SK-N-MC (cell line): ENCODE data around the gene HAUS2.

Experiments used
- DNase-seq: peaks from one replicate; pipeline ENCODE4 v3.0.0-alpha.2; 2011; ENCODE audit warnings: low read depth, low spot score
- H3K27ac ChIP-seq: fragments of 200-600 bp; sonication (generic); 2 replicates; pipeline ENCODE4 v1.5.1; 2016; ENCODE audit warnings: mixed run types
- H3K36me3 ChIP-seq: fragments of 200-600 bp; sonication (generic); 2 replicates; pipeline ENCODE4 v1.6.1; 2017; ENCODE audit warnings: antibody characterized with exemption, low read length, mixed read lengths; ENCODE audit not compliant: insufficient read depth
- H3K4me3 ChIP-seq: fragments of 200-600 bp; sonication (generic); 2 replicates; pipeline ENCODE4 v1.5.1; 2016
- H3K9ac ChIP-seq: fragments of 200-600 bp; sonication (generic); 2 replicates; pipeline ENCODE4 v1.8.0; 2017; ENCODE audit warnings: mixed run types, mixed read lengths; ENCODE audit not compliant: insufficient read length
- H3K9me3 ChIP-seq: fragments of 200-600 bp; sonication (generic); 2 replicates; pipeline ENCODE4 v1.6.1; 2017; ENCODE audit warnings: low read depth, mild to moderate bottlenecking, antibody characterized with exemption, low read length, moderate library complexity, mixed read lengths
- EZH2 ChIP-seq: fragments of 200-600 bp; sonication (generic); IDR thresholded peaks from one replicate; pipeline ENCODE4 v1.6.1; 2017; ENCODE audit warnings: antibody characterized with exemption
- FOXP2 ChIP-seq: optimal IDR thresholded peaks from 2 replicates; pipeline ENCODE3; 2011; ENCODE audit warnings: mild to moderate bottlenecking, moderate library complexity; ENCODE audit not compliant: insufficient read depth; ENCODE audit errors: extremely low read length, control extremely low read depth
- POLR2AphosphoS5 ChIP-seq: IDR thresholded peaks from 2 replicates; pipeline ENCODE4 v1.6.1; 2012; ENCODE audit warnings: mild to moderate bottlenecking, low read depth, low read length, borderline replicate concordance

HAUS2 gene

GRCh38 chr15:42510258-42511006 lies 38.2 kb upstream of the HAUS2 start:
- Histone ChIP-seq H3K4me3 (no peak overlapping the region), H3K9ac (no peak overlapping the region), H3K27ac (no peak overlapping the region), H3K9me3 (no peaks in the 10 kb centered on the region), H3K36me3 (peaks cover 20% of the 10 kb centered on the region)
- DNase-seq: no peak
- TF ChIP-seq EZH2: no peak
- TF ChIP-seq FOXP2: no peak
- TF ChIP-seq POLR2AphosphoS5: no peak

- Histone ChIP-seq H3K9me3 (no peaks in the 10 kb centered on the region), H3K27ac (no peak overlapping the region), H3K4me3 (no peak overlapping the region), H3K9ac (no peak overlapping the region), H3K36me3 (peaks cover 26% of the 10 kb centered on the region)
- no peak for DNase-seq
- no peak for TF ChIP-seq FOXP2
- TF ChIP-seq POLR2AphosphoS5: no peak
- TF ChIP-seq EZH2: no peak
Measured at GRCh38 chr15:42511007-42511391, 37.6 kb upstream of the HAUS2 start.

- H3K4me3 ChIP-seq: no peak overlapping the region
- no peaks in the 10 kb centered on the region for H3K9me3 ChIP-seq
- H3K36me3 ChIP-seq: peaks cover 33% of the 10 kb centered on the region
- no peak for DNase-seq
- TF ChIP-seq POLR2AphosphoS5 (no peak), EZH2 (no peak), FOXP2 (no peak)
- H3K9ac ChIP-seq: no peak overlapping the region
- no peak overlapping the region for H3K27ac ChIP-seq
Measured at GRCh38 chr15:42523331-42523730, 25.3 kb upstream of the HAUS2 start.

GRCh38 chr15:42528970-42529369 lies 19.7 kb upstream of the HAUS2 start:
- H3K9ac ChIP-seq: no peak overlapping the region
- TF ChIP-seq FOXP2: no peak
- no peak for TF ChIP-seq EZH2
- no peak for TF ChIP-seq POLR2AphosphoS5
- no peak overlapping the region for H3K27ac ChIP-seq
- DNase-seq: no peak
- no peak overlapping the region for H3K4me3 ChIP-seq
- H3K36me3 ChIP-seq: peaks cover 37% of the 10 kb centered on the region
- H3K9me3 ChIP-seq: no peaks in the 10 kb centered on the region

- TF ChIP-seq POLR2AphosphoS5 (no peak), EZH2 (no peak), FOXP2 (no peak)
- Histone ChIP-seq H3K9ac (no peak overlapping the region), H3K27ac (no peak overlapping the region), H3K36me3 (peaks cover 41% of the 10 kb centered on the region), H3K4me3 (no peak overlapping the region), H3K9me3 (no peaks in the 10 kb centered on the region)
- no peak for DNase-seq
Measured at GRCh38 chr15:42533246-42533645, 15.4 kb upstream of the HAUS2 start.

GRCh38 chr15:42544853-42545629 lies 3.6 kb upstream of the HAUS2 start:
- H3K9me3 ChIP-seq: no peaks in the 10 kb centered on the region
- TF ChIP-seq EZH2 (no peak), POLR2AphosphoS5 (no peak), FOXP2 (no peak)
- no peak overlapping the region for H3K4me3 ChIP-seq
- peaks cover 26% of the 10 kb centered on the region for H3K36me3 ChIP-seq
- H3K9ac ChIP-seq: no peak overlapping the region
- DNase-seq: no peak
- no peak overlapping the region for H3K27ac ChIP-seq

GRCh38 chr15:42547918-42548248 lies 755 bp upstream of the HAUS2 start:
- H3K36me3 ChIP-seq: peaks cover 29% of the 10 kb centered on the region
- H3K27ac ChIP-seq: no peak overlapping the region
- no peak for DNase-seq
- no peaks in the 10 kb centered on the region for H3K9me3 ChIP-seq
- peak overlapping the region; percentile 87 for H3K4me3 ChIP-seq
- peak overlapping the region; percentile 96 for H3K9ac ChIP-seq
- TF ChIP-seq POLR2AphosphoS5: no peak
- TF ChIP-seq EZH2: no peak
- TF ChIP-seq FOXP2: no peak

GRCh38 chr15:42549032-42549491 lies 424 bp downstream of the HAUS2 start:
- H3K9ac ChIP-seq: peak overlapping the region; percentile 96
- DNase-seq: no peak
- no peaks in the 10 kb centered on the region for H3K9me3 ChIP-seq
- H3K36me3 ChIP-seq: peaks cover 21% of the 10 kb centered on the region
- peak overlapping the region; percentile 70 for H3K27ac ChIP-seq
- TF ChIP-seq POLR2AphosphoS5: no peak
- TF ChIP-seq EZH2: no peak
- no peak for TF ChIP-seq FOXP2
- peak overlapping the region; percentile 87 for H3K4me3 ChIP-seq

- H3K9ac ChIP-seq: peak overlapping the region; percentile 56
- no peak for DNase-seq
- no peak overlapping the region for H3K27ac ChIP-seq
- peaks cover 14% of the 10 kb centered on the region for H3K36me3 ChIP-seq
- H3K9me3 ChIP-seq: no peaks in the 10 kb centered on the region
- TF ChIP-seq FOXP2 (no peak), POLR2AphosphoS5 (no peak), EZH2 (no peak)
- peak overlapping the region; percentile 87 for H3K4me3 ChIP-seq
Measured at GRCh38 chr15:42549741-42550392, 1.2 kb downstream of the HAUS2 start.
